HCT116 (cell line): ENCODE measurements around the gene MAP3K4. TPM values are rescaled to one million over a fixed set of nuclear protein-coding genes. Genes with fewer than 3 reads are reported as not detected.

Experiments
- ATAC-seq: fragments of 200-7000 bp; cut with Tn5 transposase; 2 replicates; pipeline ENCODE4 v1.9.1; 2020; ENCODE audit warnings: mild to moderate bottlenecking, moderate library complexity
- BruUV-seq: library from RNA; stranded (reverse); fragments of 400-500 nt; replicated peaks from 2 replicates; lab custom pipeline; 2021; lab: Mats Ljungman, UMichigan
- CTCF ChIA-PET: fragments of 300-600 bp; sonication (Branson Sonifier 250); formaldehyde crosslinking; loops from one replicate; lab custom pipeline; 2021; ENCODE audit warnings: antibody characterized with exemption; lab: Charles Lee
- POLR2A ChIA-PET: fragments of 300-600, 350-600 bp; sonication (Branson Sonifier 250); formaldehyde crosslinking; loops from one replicate; lab custom pipeline; 2021; ENCODE audit warnings: antibody characterized with exemption; lab: Charles Lee
- RAD21 ChIA-PET, 2 experiments: fragments of 300-600 bp; sonication (Branson Sonifier 250); formaldehyde crosslinking; loops; one replicate each; lab custom pipeline; 2023; ENCODE audit warnings: low total read pairs in 2 of 2; ENCODE audit not compliant: uncharacterized antibody in 2 of 2, unreplicated experiment in 2 of 2, low non-redundant PET in 1 of 2; lab: Charles Lee
- DNase-seq: peaks from one replicate; pipeline ENCODE4 v3.0.0-alpha.2; 2010; ENCODE audit warnings: low read depth, low spot score
- H2AFZ ChIP-seq: fragments of 200-600 bp; shearing (Covaris generic), sonication (generic); 2 replicates; pipeline ENCODE4 v1.6.1; 2017; ENCODE audit warnings: low read depth, mixed run types, mixed read lengths, antibody characterized with exemption, low read length; ENCODE audit not compliant: poor library complexity, severe bottlenecking
- H3K27ac ChIP-seq: 2 replicates; pipeline ENCODE4 v1.5.1; 2012; ENCODE audit warnings: low read depth, low read length
- H3K27me3 ChIP-seq: fragments of 200-600 bp; sonication (generic); 2 replicates; pipeline ENCODE4 v1.6.1; 2016; ENCODE audit warnings: mixed run types, low read length, mixed read lengths; ENCODE audit not compliant: insufficient read depth
- H3K36me3 ChIP-seq, 2 experiments: fragments of 200-500 bp in 1 of 2; fragments of 200-600 bp in 1 of 2; sonication (Bioruptor generic) in 1 of 2; sonication (generic) in 1 of 2; 2 replicates each; pipeline versions ENCODE4 v1.5.1 to v1.6.1; 2014 to 2016; ENCODE audit warnings: low read length in 2 of 2, inconsistent platforms in 1 of 2, mixed read lengths in 1 of 2, mixed run types in 1 of 2; ENCODE audit not compliant: insufficient read depth in 2 of 2, control insufficient read depth in 1 of 2
- H3K4me1 ChIP-seq, 2 experiments: fragments of 200-600 bp in 1 of 2; sonication (generic) in 1 of 2; 2 replicates each; pipeline versions ENCODE4 v1.5.1 to v1.6.1; 2012 to 2017; ENCODE audit warnings: low read length in 2 of 2, inconsistent platforms in 1 of 2, mild to moderate bottlenecking in 1 of 2, mixed read lengths in 1 of 2, mixed run types in 1 of 2, moderate library complexity in 1 of 2; ENCODE audit not compliant: insufficient read depth in 2 of 2, control insufficient read depth in 1 of 2
- H3K4me2 ChIP-seq: fragments of 200-600 bp; sonication (generic); 2 replicates; pipeline ENCODE4 v1.6.1; 2017; ENCODE audit warnings: mixed run types, low read length, mixed read lengths
- H3K4me3 ChIP-seq, 2 experiments: fragments of 200-600 bp in 1 of 2; sonication (generic) in 1 of 2; replicated peaks in 1 of 2; 2 replicates each; pipeline ENCODE4 v1.5.1; 2011 to 2016; ENCODE audit warnings: low read length in 2 of 2, control low read depth in 1 of 2, low read depth in 1 of 2, mild to moderate bottlenecking in 1 of 2, mixed read lengths in 1 of 2, mixed run types in 1 of 2
- H3K79me2 ChIP-seq: fragments of 200-600 bp; sonication (generic); 2 replicates; pipeline ENCODE4 v1.6.1; 2017; ENCODE audit warnings: mild to moderate bottlenecking, mixed run types, low read length, moderate library complexity, mixed read lengths; ENCODE audit not compliant: insufficient read depth
- H3K9ac ChIP-seq: fragments of 200-600 bp; sonication (generic); 2 replicates; pipeline ENCODE4 v1.6.1; 2016; ENCODE audit warnings: low read length, mixed read lengths
- H3K9me2 ChIP-seq: fragments of 200-600 bp; sonication (generic), shearing (Covaris generic); 2 replicates; pipeline ENCODE4 v1.6.1; 2017; ENCODE audit warnings: mixed run types, mild to moderate bottlenecking, moderate library complexity; ENCODE audit not compliant: insufficient read depth
- H3K9me3 ChIP-seq, 2 experiments: fragments of 200-500 bp in 1 of 2; fragments of 200-600 bp in 1 of 2; sonication (Bioruptor generic) in 1 of 2; sonication (generic) in 1 of 2; 2 replicates each; pipeline ENCODE4 v1.6.1; 2014 to 2017; ENCODE audit warnings: low read length in 2 of 2, mixed read lengths in 2 of 2, inconsistent platforms in 1 of 2, low read depth in 1 of 2, mild to moderate bottlenecking in 1 of 2, mixed run types in 1 of 2, moderate library complexity in 1 of 2; ENCODE audit not compliant: control insufficient read depth in 1 of 2, insufficient read depth in 1 of 2
- H4K20me1 ChIP-seq: fragments of 200-600 bp; sonication (generic), shearing (Covaris generic); 2 replicates; pipeline ENCODE4 v1.6.1; 2017; ENCODE audit warnings: mixed run types, mild to moderate bottlenecking, moderate library complexity; ENCODE audit not compliant: insufficient read depth
- CBX3 ChIP-seq: IDR thresholded peaks from 2 replicates; pipeline ENCODE4 v1.6.1; 2012; ENCODE audit warnings: low read depth
- CEBPB ChIP-seq: IDR thresholded peaks from 2 replicates; pipeline ENCODE4 v1.6.1; 2012; ENCODE audit warnings: low read depth
- ELF1 ChIP-seq: IDR thresholded peaks from 2 replicates; pipeline ENCODE4 v1.6.1; 2012; ENCODE audit warnings: low read depth, borderline replicate concordance
- FOSL1 ChIP-seq: IDR thresholded peaks from 2 replicates; pipeline ENCODE4 v1.6.1; 2012; ENCODE audit warnings: low read depth
- JUND ChIP-seq: IDR thresholded peaks from 2 replicates; pipeline ENCODE4 v1.6.1; 2012
- MAX ChIP-seq: IDR thresholded peaks from 2 replicates; pipeline ENCODE4 v1.6.1; 2012
- POLR2A ChIP-seq: IDR thresholded peaks from 2 replicates; pipeline ENCODE4 v1.7.0; 2011; ENCODE audit warnings: borderline replicate concordance; ENCODE audit not compliant: insufficient read depth, insufficient read length; ENCODE audit errors: extremely low read depth
- POLR2AphosphoS5 ChIP-seq: IDR thresholded peaks from 2 replicates; pipeline ENCODE4 v1.6.1; 2011; ENCODE audit warnings: mild to moderate bottlenecking, low read depth, low read length, moderate library complexity
- REST ChIP-seq: IDR thresholded peaks from 2 replicates; pipeline ENCODE4 v1.6.1; 2012; ENCODE audit warnings: low read depth
- SP1 ChIP-seq: IDR thresholded peaks from 2 replicates; pipeline ENCODE4 v1.6.1; 2012; ENCODE audit warnings: low read depth
- SRF ChIP-seq: IDR thresholded peaks from 2 replicates; pipeline ENCODE4 v1.6.1; 2012; ENCODE audit warnings: low read depth
- TCF7L2 ChIP-seq: IDR thresholded peaks from 2 replicates; pipeline ENCODE4 v1.7.0; 2011; ENCODE audit warnings: borderline replicate concordance, inconsistent platforms; ENCODE audit not compliant: insufficient read depth, insufficient read length; ENCODE audit errors: extremely low read depth
- ZFX ChIP-seq: fragments of 450-650 bp; IDR thresholded peaks from 2 replicates; pipeline ENCODE4 v1.6.1; 2017
- intact Hi-C: fragments of 100-400 bp; cut with micrococcal nuclease; formaldehyde crosslinking; loops from 2 replicates; pipeline ENCODE4 v1.10.0; 2022
- total RNA-seq: library from RNA; stranded (reverse); gene quantifications from one replicate; pipeline ENCODE4 v1.2.1, GENCODE V29; 2021; ENCODE audit not compliant: unreplicated experiment
- TF ChIP-seq, protein P1 (sequence below), 3 experiments: fragments of 200-600 bp in 1 of 3; sonication (generic) in 1 of 3; IDR thresholded peaks in 2 of 3; conservative IDR thresholded peaks in 1 of 3; 2 replicates each; pipeline ENCODE4 v1.5.1; 2012 to 2017; ENCODE audit warnings: low read depth in 2 of 3, low read length in 2 of 3, antibody characterized with exemption in 1 of 3, borderline replicate concordance in 1 of 3, control low read depth in 1 of 3, mild to moderate bottlenecking in 1 of 3, mixed read lengths in 1 of 3, mixed run types in 1 of 3, moderate library complexity in 1 of 3; ENCODE audit not compliant: insufficient read depth in 1 of 3
- TF ChIP-seq, protein P2 (sequence below): IDR thresholded peaks from 2 replicates; pipeline ENCODE4 v1.6.1; 2011; ENCODE audit warnings: mild to moderate bottlenecking, low read length, moderate library complexity; ENCODE audit not compliant: insufficient replicate concordance; ENCODE audit errors: extremely low read depth
- TF ChIP-seq, protein P3 (sequence below): IDR thresholded peaks from 2 replicates; pipeline ENCODE4 v1.6.1; 2012

MAP3K4 gene
- total RNA-seq, 1 experiment from 2014 or later: 46.5 TPM

- POLR2A ChIA-PET: no interaction called here
Measured at GRCh38 chr6:161024364-161024920, 32.9 kb downstream of the MAP3K4 start.

More at GRCh38 chr6:161024364-161024920, 32.9 kb downstream of the MAP3K4 start:
- Histone ChIP-seq H3K27ac (no peak overlapping the region), H3K4me1 (no peaks in the 10 kb centered on the region), H2AFZ (no peak overlapping the region), H3K36me3 (no peaks in the 10 kb centered on the region), H3K4me2 (no peak overlapping the region), H4K20me1 (no peaks in the 10 kb centered on the region), H3K4me3 (no peak overlapping the region), H3K79me2 (peaks cover 70% of the 10 kb centered on the region), H3K9me2 (no peaks in the 10 kb centered on the region), H3K27me3 (no peaks in the 10 kb centered on the region), H3K9me3 (no peaks in the 10 kb centered on the region), H3K9ac (no peak overlapping the region)
- BruUV-seq: no TSS peak
- ChIA-PET RAD21 (no interaction called here), CTCF (no interaction called here)
- TF ChIP-seq MAX (no peak), FOSL1 (no peak), ELF1 (no peak), ZFX (no peak), TCF7L2 (no peak), REST (no peak), CBX3 (no peak), POLR2A (no peak), POLR2AphosphoS5 (no peak), CEBPB (no peak), JUND (no peak), SP1 (no peak), SRF (no peak)
- TF ChIP-seq, protein P1, sequence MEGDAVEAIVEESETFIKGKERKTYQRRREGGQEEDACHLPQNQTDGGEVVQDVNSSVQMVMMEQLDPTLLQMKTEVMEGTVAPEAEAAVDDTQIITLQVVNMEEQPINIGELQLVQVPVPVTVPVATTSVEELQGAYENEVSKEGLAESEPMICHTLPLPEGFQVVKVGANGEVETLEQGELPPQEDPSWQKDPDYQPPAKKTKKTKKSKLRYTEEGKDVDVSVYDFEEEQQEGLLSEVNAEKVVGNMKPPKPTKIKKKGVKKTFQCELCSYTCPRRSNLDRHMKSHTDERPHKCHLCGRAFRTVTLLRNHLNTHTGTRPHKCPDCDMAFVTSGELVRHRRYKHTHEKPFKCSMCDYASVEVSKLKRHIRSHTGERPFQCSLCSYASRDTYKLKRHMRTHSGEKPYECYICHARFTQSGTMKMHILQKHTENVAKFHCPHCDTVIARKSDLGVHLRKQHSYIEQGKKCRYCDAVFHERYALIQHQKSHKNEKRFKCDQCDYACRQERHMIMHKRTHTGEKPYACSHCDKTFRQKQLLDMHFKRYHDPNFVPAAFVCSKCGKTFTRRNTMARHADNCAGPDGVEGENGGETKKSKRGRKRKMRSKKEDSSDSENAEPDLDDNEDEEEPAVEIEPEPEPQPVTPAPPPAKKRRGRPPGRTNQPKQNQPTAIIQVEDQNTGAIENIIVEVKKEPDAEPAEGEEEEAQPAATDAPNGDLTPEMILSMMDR (IDR thresholded peaks at IDR 0.05 in 2 of 3, conservative IDR thresholded peaks at IDR 0.05 in 1 of 3; ENCODE audit: borderline replicate concordance in 1 of 3, insufficient read depth in 1 of 3, low read depth in 2 of 3, low read length in 2 of 3): no peak
- TF ChIP-seq, protein P2, sequence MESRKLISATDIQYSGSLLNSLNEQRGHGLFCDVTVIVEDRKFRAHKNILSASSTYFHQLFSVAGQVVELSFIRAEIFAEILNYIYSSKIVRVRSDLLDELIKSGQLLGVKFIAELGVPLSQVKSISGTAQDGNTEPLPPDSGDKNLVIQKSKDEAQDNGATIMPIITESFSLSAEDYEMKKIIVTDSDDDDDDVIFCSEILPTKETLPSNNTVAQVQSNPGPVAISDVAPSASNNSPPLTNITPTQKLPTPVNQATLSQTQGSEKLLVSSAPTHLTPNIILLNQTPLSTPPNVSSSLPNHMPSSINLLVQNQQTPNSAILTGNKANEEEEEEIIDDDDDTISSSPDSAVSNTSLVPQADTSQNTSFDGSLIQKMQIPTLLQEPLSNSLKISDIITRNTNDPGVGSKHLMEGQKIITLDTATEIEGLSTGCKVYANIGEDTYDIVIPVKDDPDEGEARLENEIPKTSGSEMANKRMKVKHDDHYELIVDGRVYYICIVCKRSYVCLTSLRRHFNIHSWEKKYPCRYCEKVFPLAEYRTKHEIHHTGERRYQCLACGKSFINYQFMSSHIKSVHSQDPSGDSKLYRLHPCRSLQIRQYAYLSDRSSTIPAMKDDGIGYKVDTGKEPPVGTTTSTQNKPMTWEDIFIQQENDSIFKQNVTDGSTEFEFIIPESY: no peak
- TF ChIP-seq, protein P3, sequence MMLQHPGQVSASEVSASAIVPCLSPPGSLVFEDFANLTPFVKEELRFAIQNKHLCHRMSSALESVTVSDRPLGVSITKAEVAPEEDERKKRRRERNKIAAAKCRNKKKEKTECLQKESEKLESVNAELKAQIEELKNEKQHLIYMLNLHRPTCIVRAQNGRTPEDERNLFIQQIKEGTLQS: no peak
- intact Hi-C loops: no loop called here
- ATAC-seq: no peak
- no peak for DNase-seq
